ENCODE data around the gene XPO1.
"Not testable (repeated sequence)": the region's sequence is repeated elsewhere in the genome, so short reads cannot be mapped to it uniquely, and the experiment has no call there.

DNA sequence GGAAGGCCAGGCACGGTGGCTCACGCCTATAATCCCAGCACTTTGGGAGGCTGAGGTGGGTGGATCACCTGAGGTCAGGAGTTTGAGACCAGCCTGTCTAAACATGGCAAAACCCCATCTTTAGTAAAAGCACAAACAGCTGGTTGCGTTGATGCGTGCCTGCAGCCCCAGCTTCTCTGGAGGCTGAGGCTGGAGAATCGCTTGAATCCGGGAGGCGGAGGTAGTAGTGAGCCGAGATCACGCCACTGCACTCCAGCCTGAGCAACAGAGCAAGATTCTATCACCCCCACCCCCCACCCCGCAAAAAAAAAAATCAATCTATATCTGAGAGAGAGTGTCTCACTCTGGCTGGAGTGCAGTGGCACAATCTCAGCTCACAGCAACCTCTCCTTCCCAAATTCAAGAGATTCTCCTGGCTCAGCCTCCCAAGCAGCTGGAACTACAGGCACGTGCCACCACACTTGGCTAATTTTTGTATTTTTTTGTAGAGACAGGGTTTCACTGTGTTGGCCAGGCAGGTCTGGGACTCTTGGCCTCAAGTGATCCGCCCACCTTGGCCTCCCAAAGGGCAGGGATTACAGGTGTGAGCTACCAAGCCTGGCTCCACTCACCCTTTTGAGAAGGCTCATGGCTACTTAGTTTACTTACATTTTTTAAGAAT, 61.1 kb downstream of the XPO1 start:
- TF ChIP-seq, protein P1, sequence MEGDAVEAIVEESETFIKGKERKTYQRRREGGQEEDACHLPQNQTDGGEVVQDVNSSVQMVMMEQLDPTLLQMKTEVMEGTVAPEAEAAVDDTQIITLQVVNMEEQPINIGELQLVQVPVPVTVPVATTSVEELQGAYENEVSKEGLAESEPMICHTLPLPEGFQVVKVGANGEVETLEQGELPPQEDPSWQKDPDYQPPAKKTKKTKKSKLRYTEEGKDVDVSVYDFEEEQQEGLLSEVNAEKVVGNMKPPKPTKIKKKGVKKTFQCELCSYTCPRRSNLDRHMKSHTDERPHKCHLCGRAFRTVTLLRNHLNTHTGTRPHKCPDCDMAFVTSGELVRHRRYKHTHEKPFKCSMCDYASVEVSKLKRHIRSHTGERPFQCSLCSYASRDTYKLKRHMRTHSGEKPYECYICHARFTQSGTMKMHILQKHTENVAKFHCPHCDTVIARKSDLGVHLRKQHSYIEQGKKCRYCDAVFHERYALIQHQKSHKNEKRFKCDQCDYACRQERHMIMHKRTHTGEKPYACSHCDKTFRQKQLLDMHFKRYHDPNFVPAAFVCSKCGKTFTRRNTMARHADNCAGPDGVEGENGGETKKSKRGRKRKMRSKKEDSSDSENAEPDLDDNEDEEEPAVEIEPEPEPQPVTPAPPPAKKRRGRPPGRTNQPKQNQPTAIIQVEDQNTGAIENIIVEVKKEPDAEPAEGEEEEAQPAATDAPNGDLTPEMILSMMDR (IDR thresholded peaks at IDR 0.05; ENCODE audit: low read depth, low read length, poor library complexity, severe bottlenecking): not testable (repeated sequence)
- not testable (repeated sequence) for TF ChIP-seq EZH2phosphoT487 (IDR thresholded peaks at IDR 0.05; ENCODE audit: borderline replicate concordance, low read length)
